Renal cortex interstitium (tissue), 11 donors: ENCODE measurements around the gene UVRAG. TPM values are rescaled to one million over a fixed set of nuclear protein-coding genes. Genes with fewer than 3 reads are reported as not detected.
"Not testable (repeated sequence)": the region's sequence is repeated elsewhere in the genome, so short reads cannot be mapped to it uniquely, and the experiment has no call there.

Experiments
- DNase-seq, 11 donors: peaks; one replicate each; pipeline ENCODE4 v3.0.0-alpha.2; 2013; ENCODE audit warnings: low read depth in 9 of 11, low spot score in 4 of 11; ENCODE audit errors: extremely low read depth in 1 of 11
- polyA plus RNA-seq, 3 donors: library from polyadenylated mRNA; unstranded; fragments of 120-200 nt; gene quantifications; one replicate each; pipeline ENCODE4 v1.2.1, GENCODE V29; 2013; ENCODE audit not compliant: insufficient read length in 3 of 3

UVRAG gene
- polyA plus RNA-seq, 3 donors, result 15.4 to 18.1 (median 16.5) TPM

GRCh38 chr11:75822541-75822940 is 7.5 kb downstream of the UVRAG start:
- no peak for DNase-seq

GRCh38 chr11:75823415-75823814 is 8.4 kb downstream of the UVRAG start:
- no peak for DNase-seq

DNA sequence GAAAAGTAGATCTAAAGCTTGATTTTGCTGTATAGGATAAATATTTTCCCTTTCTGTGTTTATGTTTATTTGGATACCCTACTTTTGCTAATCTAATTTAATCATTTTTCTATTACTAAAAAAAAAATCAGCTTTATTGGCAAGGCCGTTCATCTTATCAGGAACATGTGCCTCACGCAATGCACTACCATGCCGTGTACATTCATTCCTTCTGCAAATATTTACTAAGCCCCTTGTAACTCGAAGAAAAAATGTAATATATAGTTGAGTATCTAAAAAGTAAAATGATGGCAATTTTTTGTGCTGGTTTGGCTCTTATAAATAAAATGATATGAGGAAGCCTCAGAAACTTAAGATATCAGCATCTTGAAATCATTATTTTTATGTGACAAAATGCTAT is 8.9 kb downstream of the UVRAG start:
- no peak for DNase-seq

GRCh38 chr11:75826461-75827230 is 11.6 kb downstream of the UVRAG start:
- DNase-seq, result peak in 2 of 11 donors; percentile 43 to 53

- no peak for DNase-seq
Measured at GRCh38 chr11:75827562-75827961, 12.6 kb downstream of the UVRAG start.

DNA sequence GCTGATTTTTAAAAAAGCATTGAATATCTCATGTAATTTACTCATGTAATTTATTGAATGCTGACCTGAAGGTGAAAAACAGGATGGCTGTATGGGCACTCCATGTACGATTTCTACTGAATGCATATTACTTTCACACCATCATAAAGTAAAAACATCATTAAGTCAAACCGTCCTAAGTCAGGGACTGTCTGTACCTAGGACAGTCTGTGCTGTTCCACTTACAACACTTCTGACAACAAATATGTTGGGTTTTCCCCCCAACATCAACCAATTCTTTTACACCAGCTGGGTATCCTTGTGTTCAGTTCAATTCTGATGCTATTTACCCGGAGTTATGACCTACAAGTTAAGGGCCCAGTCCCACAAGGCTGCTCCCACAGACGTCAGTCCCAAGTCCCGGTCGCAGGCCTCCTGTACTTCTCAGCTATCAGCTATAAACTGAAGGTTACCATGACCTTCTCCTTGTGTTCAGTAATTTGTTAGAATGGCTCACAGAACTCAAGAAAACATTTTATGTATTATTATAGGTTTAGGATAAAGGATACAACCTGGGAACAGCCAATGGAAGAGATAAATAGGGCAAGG is 17.0 kb downstream of the UVRAG start:
- no peak for DNase-seq

- no peak for DNase-seq
Measured at GRCh38 chr11:75834728-75835127, 19.7 kb downstream of the UVRAG start.

DNA sequence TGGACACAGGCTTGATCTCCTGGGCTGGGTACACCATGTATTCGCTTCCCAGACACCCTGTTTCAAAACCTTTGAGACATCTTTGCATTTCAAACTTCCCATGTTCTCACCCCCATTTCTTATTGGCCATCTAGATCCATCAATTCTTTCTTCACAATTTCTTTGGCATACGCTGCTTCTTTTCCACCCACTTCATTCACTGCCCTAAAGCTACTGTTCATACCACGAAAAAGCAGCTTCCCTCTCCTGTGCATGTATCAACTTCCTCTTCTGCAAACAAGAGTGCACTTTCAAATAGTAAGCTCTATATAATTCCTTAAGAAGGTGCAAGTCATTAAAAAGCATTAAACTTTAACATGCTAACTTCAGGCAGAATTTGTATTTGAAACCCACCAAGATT is 21.4 kb downstream of the UVRAG start:
- DNase-seq, result no peak

DNA sequence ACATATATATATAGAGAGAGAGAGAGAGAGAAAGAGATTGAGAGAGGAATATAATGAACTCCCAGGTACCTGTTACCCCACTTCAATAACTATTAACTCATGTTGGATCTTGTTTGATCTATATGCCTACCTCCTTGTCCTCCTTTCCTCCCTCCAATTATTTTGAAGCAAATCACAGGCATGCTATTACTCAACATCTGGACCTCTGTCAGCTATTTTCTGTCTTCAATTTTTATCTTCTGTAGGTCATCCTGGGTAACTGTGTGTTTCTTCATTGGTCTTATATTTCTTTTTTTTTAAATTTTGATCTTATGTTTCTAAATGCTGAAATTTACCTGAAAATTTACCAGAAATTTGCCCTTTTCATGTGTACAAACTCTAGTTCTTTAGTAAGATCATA is 24.8 kb downstream of the UVRAG start:
- DNase-seq, result no peak

DNA sequence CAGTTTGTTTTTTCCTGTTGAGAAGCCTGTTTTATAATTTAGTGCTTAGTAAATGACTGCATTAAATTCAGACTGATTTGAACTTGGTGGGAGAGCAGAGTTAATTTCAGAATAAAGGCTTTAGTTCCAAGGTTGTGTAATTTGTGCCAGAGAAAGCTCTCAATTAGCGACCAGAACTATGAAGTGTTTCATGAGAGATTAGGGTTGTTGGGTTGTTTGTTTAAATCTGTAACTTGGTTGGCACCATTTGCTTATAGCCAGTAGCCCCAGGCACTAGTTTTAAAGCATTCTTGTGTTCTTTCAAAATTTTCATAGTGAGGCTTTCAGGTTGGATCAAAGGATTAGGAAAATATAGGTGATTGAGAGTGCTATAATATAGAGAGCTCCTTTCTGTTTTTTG is 25.5 kb downstream of the UVRAG start:
- DNase-seq, result no peak

DNA sequence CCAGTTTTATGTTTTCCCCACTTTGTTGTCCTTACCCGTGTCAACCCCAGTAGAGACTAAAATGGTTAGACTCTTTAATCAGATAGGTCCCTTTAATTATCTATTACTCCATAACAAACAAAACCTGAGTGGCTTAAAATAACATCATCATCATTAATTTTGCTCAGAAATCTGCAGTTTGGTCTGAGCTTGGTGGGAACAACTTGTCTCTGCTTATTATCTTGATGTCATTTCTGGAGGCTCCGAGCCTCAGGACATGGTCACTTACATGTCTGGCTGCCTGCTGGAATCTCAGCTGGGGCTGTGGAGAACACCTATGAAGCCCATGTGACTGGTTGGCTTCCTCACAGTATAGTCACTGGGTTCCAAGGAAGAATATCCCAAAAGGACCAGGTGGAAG is 26.7 kb downstream of the UVRAG start:
- DNase-seq, result no peak

- DNase-seq, result no peak
Measured at GRCh38 chr11:75845324-75845723, 30.3 kb downstream of the UVRAG start.

- no peak for DNase-seq
Measured at GRCh38 chr11:75849894-75850293, 34.9 kb downstream of the UVRAG start.

DNA sequence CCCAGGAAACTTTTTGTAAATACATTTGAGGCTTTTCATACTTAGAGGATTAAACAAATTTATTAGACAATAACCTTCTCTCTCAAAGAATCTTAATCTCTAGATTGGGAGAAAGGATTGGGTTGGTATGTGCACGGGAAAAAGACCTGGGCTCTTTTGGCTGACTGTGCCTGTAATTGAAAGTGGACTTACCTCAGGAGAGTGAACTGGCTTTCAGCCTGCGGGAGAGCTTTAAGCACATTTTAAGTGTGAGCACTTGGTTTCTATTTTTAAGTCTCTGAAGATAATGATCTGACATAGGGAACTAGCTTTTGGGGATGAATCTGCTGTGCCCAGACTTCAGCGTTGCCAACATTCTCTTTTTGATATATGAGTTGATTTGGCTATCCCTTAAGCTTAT is 35.8 kb downstream of the UVRAG start:
- DNase-seq, result no peak

GRCh38 chr11:75851203-75851602 is 36.2 kb downstream of the UVRAG start:
- DNase-seq, result no peak

GRCh38 chr11:75852406-75853017 is 37.5 kb downstream of the UVRAG start:
- DNase-seq, result no peak

DNA sequence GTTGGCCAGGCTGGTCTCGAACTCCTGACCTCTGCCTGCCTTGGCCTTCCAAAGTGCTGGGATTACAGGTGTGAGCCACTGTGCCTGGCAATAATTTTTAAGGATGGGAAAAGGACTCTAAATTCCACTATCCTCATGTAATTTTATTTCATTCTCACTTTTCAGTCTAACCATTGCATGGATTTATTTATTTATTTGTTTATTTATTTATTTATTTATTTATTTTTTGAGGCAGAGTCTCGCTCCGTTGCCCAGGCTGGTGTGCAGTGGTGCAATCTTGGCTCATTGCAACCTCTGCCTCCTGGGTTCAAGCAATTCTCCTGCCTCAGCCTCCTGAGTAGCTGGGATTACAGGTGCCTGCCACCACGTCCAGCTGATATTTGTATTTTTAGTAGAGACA is 38.6 kb downstream of the UVRAG start:
- not testable (repeated sequence) for DNase-seq

- no peak for DNase-seq
Measured at GRCh38 chr11:75853971-75854370, 39.0 kb downstream of the UVRAG start.

DNA sequence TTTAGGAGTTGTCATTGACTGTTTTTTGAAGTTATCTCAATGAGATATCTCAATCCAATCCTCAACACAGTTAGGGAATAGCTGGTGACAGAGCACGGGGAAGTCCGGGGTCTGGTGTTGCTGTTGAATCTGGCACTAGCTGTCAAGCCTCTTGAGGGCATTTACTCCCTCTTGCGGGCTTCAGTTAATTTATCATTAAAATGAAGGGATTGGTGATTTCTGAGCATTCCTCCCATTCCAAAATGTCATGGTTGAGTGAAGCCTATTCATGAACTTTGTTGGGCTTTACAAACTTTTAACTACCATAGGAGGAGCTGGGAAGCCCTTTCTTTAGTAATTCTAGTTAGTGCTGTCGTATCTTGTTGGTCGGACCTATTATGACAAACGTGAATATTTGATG is 40.2 kb downstream of the UVRAG start:
- DNase-seq, result no peak

DNA sequence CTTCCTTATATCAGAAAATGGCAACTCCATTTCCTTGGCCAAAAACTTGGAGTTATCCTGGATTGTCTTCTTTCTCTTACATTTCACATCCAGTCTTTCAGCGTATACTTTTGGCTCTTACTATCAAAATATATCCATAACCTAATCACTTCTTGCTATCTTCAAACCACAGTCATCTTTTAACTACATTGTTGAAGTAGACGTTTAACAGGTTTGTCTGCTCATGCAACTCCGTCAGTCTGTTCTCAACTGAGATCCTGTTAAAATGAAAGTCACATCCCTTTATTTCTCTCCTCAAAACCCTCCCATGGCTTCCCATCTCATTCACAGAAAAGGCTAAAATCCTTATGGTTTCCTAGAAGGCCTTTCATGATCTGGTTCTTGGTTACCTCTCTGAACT is 41.9 kb downstream of the UVRAG start:
- no peak for DNase-seq

GRCh38 chr11:75858042-75858441 is 43.0 kb downstream of the UVRAG start:
- no peak for DNase-seq
